Tibial artery (tissue), 4 donors: ENCODE results near the gene PTPRR.

Experiments
- DNase-seq, 2 donors: peaks; one replicate each; pipeline ENCODE4 v3.0.0-alpha.2; 2019
- H3K27ac ChIP-seq, 2 donors: fragments of 200-600 bp; sonication (generic) in 1 of 2; 1 replicate in 1 of 2; 2 replicates in 1 of 2; pipeline ENCODE4 v1.5.1; 2018 to 2019; ENCODE audit warnings: mild to moderate bottlenecking in 1 of 2
- H3K27me3 ChIP-seq, 2 donors: fragments of 200-600 bp; sonication (generic) in 1 of 2; one replicate each; pipeline versions ENCODE4 v1.5.1 to v1.6.0; 2016 to 2019
- H3K36me3 ChIP-seq, 3 donors: fragments of 200-600 bp; sonication (generic) in 2 of 3; one replicate each; pipeline ENCODE4 v1.5.1; 2016 to 2019; ENCODE audit warnings: mild to moderate bottlenecking in 2 of 3
- H3K4me1 ChIP-seq, 4 donors: fragments of 200-600 bp; sonication (generic) in 2 of 4; 1 replicate in 3 of 4; 2 replicates in 1 of 4; pipeline ENCODE4 v1.5.1; 2016 to 2019
- H3K4me3 ChIP-seq, 2 donors: fragments of 200-600 bp; sonication (generic) in 1 of 2; 1 replicate in 1 of 2; 2 replicates in 1 of 2; pipeline ENCODE4 v1.5.1; 2018 to 2019; ENCODE audit warnings: mild to moderate bottlenecking in 2 of 2
- H3K9me3 ChIP-seq, 3 donors: fragments of 200-600 bp; sonication (generic) in 1 of 3; one replicate each; pipeline ENCODE4 v1.5.1; 2016 to 2019
- intact Hi-C: fragments of 100-400 bp; cut with DNase I; formaldehyde crosslinking; loops from one replicate; pipeline ENCODE4 v1.15.0; 2023; ENCODE audit warnings: low total_unique reads
- TF ChIP-seq, protein P1 (sequence below), 2 experiments: fragments of 200-600 bp in 1 of 2; fragments of 450-650 bp in 1 of 2; IDR thresholded peaks; one replicate each; pipeline ENCODE4 v1.5.1; 2017 to 2019; ENCODE audit warnings: antibody characterized with exemption in 2 of 2, mild to moderate bottlenecking in 1 of 2, moderate library complexity in 1 of 2

PTPRR gene

DNA sequence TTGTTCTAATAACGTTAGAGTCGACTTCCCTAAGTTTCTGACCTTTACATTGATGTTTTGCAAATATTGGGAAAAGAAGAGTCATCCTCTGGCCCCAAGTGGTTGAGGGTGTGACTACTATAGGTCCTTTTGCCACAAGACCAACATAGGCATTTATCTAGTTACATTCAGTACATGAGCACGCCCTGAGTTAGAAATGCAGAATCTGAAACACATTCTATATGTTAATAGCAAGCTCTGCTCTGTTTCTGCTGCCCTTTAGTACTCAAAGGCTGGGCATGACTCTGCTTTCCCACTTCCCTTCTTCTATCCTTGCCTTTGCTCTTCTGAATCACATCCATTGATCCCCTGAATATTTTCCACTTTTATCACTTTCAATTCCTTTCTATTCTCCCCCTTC is 168.2 kb downstream of the PTPRR start:
- Histone ChIP-seq H3K36me3 (no peaks in the 10 kb centered on the region), H3K27me3 (no peaks in the 10 kb centered on the region), H3K9me3 (no peaks in the 10 kb centered on the region), H3K27ac (no peak overlapping the region), H3K4me1 (peaks cover 0 to 22% (median 1%) of the 10 kb centered on the region in 4 donors), H3K4me3 (no peak overlapping the region)
- TF ChIP-seq, protein P1, sequence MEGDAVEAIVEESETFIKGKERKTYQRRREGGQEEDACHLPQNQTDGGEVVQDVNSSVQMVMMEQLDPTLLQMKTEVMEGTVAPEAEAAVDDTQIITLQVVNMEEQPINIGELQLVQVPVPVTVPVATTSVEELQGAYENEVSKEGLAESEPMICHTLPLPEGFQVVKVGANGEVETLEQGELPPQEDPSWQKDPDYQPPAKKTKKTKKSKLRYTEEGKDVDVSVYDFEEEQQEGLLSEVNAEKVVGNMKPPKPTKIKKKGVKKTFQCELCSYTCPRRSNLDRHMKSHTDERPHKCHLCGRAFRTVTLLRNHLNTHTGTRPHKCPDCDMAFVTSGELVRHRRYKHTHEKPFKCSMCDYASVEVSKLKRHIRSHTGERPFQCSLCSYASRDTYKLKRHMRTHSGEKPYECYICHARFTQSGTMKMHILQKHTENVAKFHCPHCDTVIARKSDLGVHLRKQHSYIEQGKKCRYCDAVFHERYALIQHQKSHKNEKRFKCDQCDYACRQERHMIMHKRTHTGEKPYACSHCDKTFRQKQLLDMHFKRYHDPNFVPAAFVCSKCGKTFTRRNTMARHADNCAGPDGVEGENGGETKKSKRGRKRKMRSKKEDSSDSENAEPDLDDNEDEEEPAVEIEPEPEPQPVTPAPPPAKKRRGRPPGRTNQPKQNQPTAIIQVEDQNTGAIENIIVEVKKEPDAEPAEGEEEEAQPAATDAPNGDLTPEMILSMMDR (IDR thresholded peaks at IDR 0.05), result no peak
- DNase-seq, result no peak
- intact Hi-C loops, result no loop called here

DNA sequence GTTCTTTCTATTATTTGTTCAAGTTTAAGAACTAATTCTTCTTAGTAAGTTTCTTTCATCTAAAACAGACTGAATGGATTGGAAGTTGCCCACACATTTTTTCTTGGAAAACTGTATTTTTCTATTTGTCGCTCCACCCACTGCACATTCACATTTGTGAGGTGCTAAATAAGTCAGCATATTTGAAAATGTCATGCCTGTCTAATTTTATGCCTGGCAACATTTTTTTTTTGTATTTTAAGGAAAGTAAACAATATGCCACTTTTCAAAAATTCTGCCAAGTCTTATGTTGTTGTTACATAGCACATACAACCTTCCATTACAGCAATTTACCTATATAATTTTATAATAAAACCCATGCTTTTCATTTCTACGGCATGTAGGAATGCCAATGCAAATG is 170.6 kb downstream of the PTPRR start:
- no peaks in the 10 kb centered on the region for H3K36me3 ChIP-seq
- TF ChIP-seq, protein P1 (IDR thresholded peaks at IDR 0.05), result no peak
- intact Hi-C loops, result no loop called here

DNA sequence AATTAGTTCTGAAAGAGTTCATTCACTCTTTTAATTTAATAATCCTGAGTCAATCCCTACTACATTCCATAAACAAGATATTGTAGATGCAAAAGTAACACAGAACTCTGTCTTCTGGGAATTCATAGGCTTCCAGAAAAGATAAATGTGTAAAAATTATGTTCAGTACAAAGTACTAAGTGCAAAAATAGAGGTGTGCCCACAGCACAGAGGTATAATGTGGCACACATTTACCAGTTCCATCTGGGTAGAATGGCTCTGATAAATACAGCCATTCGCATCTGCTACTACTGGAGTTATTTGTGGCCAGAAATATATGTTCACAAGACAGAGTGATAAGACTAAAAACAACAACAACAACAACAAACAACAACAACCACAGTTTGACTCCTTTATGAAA is 171.7 kb downstream of the PTPRR start:
- no peak overlapping the region for H3K27ac ChIP-seq
- H3K9me3 ChIP-seq, result no peaks in the 10 kb centered on the region
- no peaks in the 10 kb centered on the region for H3K36me3 ChIP-seq
- peaks cover 0 to 8% (median 1%) of the 10 kb centered on the region in 4 donors for H3K4me1 ChIP-seq
- DNase-seq, result no peak
- H3K27me3 ChIP-seq, result no peaks in the 10 kb centered on the region
- intact Hi-C loops, result no loop called here
- TF ChIP-seq, protein P1 (IDR thresholded peaks at IDR 0.05), result no peak
- no peak overlapping the region for H3K4me3 ChIP-seq

More for the DNA sequence above, 170.6 kb downstream of the PTPRR start:
- Histone ChIP-seq H3K27ac (no peak overlapping the region), H3K9me3 (no peaks in the 10 kb centered on the region), H3K4me3 (no peak overlapping the region), H3K27me3 (no peaks in the 10 kb centered on the region), H3K4me1 (peaks cover 0 to 10% (median 1%) of the 10 kb centered on the region in 4 donors)
- DNase-seq, result no peak

DNA sequence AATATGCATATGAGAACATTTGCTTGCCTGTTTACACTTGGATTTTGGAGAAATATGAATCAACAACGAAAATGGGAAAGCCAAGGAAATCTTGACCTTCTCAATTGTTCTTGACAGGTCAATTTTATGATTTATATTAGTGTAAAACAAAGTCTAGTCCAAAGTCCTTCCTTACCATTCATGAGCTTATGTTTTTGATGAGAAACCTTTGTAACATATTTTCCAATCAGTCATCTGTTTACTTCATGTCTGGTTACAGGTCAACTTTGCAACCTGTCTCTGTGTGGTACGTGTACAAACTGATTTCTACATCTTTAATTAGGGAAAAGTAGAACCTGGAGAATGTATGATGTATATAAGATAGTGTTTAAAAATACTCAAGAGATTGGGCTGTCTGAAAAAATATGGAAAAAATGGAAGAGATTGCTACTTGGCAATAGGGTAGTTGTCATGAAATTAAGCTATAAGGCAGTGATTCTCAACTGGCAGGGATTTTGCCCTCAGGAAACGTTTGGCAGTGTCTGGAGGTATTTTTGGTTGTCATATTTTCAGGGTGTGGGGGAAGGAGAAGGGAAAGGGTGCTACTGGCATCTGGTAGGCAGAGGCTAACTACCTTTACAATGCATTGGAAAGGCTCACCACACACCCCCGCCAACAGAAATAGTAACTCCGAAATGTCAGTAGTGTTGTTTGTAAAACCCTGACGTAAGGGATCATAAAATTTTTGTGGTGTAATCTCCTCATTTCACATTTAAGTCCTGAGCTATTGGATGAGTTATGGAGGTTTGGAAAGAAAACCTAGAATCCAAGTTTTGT is 172.9 kb downstream of the PTPRR start:
- no peaks in the 10 kb centered on the region for H3K36me3 ChIP-seq
- DNase-seq, result no peak
- intact Hi-C loops, result no loop called here
- H3K4me3 ChIP-seq, result no peak overlapping the region
- TF ChIP-seq, protein P1 (IDR thresholded peaks at IDR 0.05), result no peak
- no peaks in the 10 kb centered on the region for H3K27me3 ChIP-seq
- no peaks in the 10 kb centered on the region for H3K9me3 ChIP-seq
- H3K27ac ChIP-seq, result no peak overlapping the region
- no peaks in the 10 kb centered on the region for H3K4me1 ChIP-seq

DNA sequence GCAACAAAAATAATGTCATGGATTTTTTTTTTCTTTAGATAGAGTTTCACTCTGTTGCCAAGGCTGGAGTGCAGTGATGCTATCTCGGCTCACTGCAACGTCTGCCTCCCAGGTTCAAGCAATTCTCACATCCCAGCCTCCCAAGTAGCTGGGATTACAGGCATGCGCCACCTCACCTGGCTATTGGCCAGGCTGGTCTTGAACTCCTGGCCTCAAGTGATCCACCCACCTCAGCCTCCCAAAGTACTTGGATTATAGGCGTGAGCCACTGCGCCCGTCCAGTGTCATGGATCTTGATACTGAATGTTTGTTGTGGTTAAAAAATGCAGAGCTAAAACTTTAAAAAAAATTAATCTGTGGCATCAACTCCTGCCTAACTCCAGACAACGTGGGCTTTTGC is 175.5 kb downstream of the PTPRR start:
- intact Hi-C loops, result no loop called here
- TF ChIP-seq, protein P1 (IDR thresholded peaks at IDR 0.05), result no peak
- H3K9me3 ChIP-seq, result no peaks in the 10 kb centered on the region
- H3K27me3 ChIP-seq, result no peaks in the 10 kb centered on the region
- no peak overlapping the region for H3K4me3 ChIP-seq
- no peaks in the 10 kb centered on the region for H3K36me3 ChIP-seq
- no peak for DNase-seq
- no peak overlapping the region for H3K27ac ChIP-seq
- H3K4me1 ChIP-seq, result no peaks in the 10 kb centered on the region
